ENCODE measurements around the gene PGBD5.

Gene PGBD5

GRCh38 chr1:230385158-230385450 lies 41.0 kb downstream of the PGBD5 start:
- no peak for TF ChIP-seq CSDC2 (CRISPR knock-in tag; IDR thresholded peaks at IDR 0.05)
- no peak for TF ChIP-seq PPARA (CRISPR knock-in tag; IDR thresholded peaks at IDR 0.05; ENCODE audit: borderline replicate concordance)
- no peak for TF ChIP-seq ESRRG (CRISPR knock-in tag; IDR thresholded peaks at IDR 0.05)
- TF ChIP-seq ZFP3 (CRISPR knock-in tag; IDR thresholded peaks at IDR 0.05) = no peak
- no peak for TF ChIP-seq ISL1 (CRISPR knock-in tag; IDR thresholded peaks at IDR 0.05)
- no peak for TF ChIP-seq TOX (CRISPR knock-in tag; IDR thresholded peaks at IDR 0.05; ENCODE audit: borderline replicate concordance)
- no peak for TF ChIP-seq ZNF565 (CRISPR knock-in tag; conservative IDR thresholded peaks at IDR 0.05; ENCODE audit: low read depth)
- no peak for ATAC-seq

GRCh38 chr1:230384380-230385157 lies 41.6 kb downstream of the PGBD5 start:
- ATAC-seq = no peak
- TF ChIP-seq RARB (CRISPR knock-in tag; IDR thresholded peaks at IDR 0.05) (no peak), PATZ1 (CRISPR knock-in tag; IDR thresholded peaks at IDR 0.05; ENCODE audit: borderline replicate concordance) (no peak), ZNF8 (CRISPR knock-in tag; IDR thresholded peaks at IDR 0.05) (no peak), ZNF70 (CRISPR knock-in tag; IDR thresholded peaks at IDR 0.05) (no peak), BACH2 (CRISPR knock-in tag; IDR thresholded peaks at IDR 0.05; ENCODE audit: borderline replicate concordance) (no peak), ZC3H10 (CRISPR knock-in tag; IDR thresholded peaks at IDR 0.05) (no peak), POU6F1 (CRISPR knock-in tag; IDR thresholded peaks at IDR 0.05; ENCODE audit: borderline replicate concordance, low read depth) (no peak), TCF4 (CRISPR knock-in tag; IDR thresholded peaks at IDR 0.05; ENCODE audit: borderline replicate concordance) (no peak), ZNF565 (CRISPR knock-in tag; conservative IDR thresholded peaks at IDR 0.05; ENCODE audit: low read depth) (no peak), ZFP3 (CRISPR knock-in tag; IDR thresholded peaks at IDR 0.05) (no peak), GLIS3 (CRISPR knock-in tag; IDR thresholded peaks at IDR 0.05) (no peak), ESRRG (CRISPR knock-in tag; IDR thresholded peaks at IDR 0.05) (no peak), CSRNP3 (CRISPR knock-in tag; IDR thresholded peaks at IDR 0.05) (no peak)

GRCh38 chr1:230383425-230383824 lies 42.7 kb downstream of the PGBD5 start:
- no peak for ATAC-seq
- no peak for TF ChIP-seq ZFP30 (CRISPR knock-in tag; IDR thresholded peaks at IDR 0.05)
- no peak for TF ChIP-seq ISL1 (CRISPR knock-in tag; IDR thresholded peaks at IDR 0.05)
- no peak for TF ChIP-seq CSDC2 (CRISPR knock-in tag; IDR thresholded peaks at IDR 0.05)
- TF ChIP-seq TCF4 (CRISPR knock-in tag; IDR thresholded peaks at IDR 0.05; ENCODE audit: borderline replicate concordance) = no peak
- TF ChIP-seq CSRNP3 (CRISPR knock-in tag; IDR thresholded peaks at IDR 0.05) = no peak
- no peak for TF ChIP-seq OSR1 (CRISPR knock-in tag; IDR thresholded peaks at IDR 0.05)
- no peak for TF ChIP-seq ZNF565 (CRISPR knock-in tag; conservative IDR thresholded peaks at IDR 0.05; ENCODE audit: low read depth)
- TF ChIP-seq, protein P1, sequence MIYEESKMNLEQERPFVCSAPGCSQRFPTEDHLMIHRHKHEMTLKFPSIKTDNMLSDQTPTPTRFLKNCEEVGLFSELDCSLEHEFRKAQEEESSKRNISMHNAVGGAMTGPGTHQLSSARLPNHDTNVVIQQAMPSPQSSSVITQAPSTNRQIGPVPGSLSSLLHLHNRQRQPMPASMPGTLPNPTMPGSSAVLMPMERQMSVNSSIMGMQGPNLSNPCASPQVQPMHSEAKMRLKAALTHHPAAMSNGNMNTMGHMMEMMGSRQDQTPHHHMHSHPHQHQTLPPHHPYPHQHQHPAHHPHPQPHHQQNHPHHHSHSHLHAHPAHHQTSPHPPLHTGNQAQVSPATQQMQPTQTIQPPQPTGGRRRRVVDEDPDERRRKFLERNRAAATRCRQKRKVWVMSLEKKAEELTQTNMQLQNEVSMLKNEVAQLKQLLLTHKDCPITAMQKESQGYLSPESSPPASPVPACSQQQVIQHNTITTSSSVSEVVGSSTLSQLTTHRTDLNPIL (CRISPR knock-in tag; IDR thresholded peaks at IDR 0.05; ENCODE audit: low read depth) = no peak
- TF ChIP-seq ZNF8 (CRISPR knock-in tag; IDR thresholded peaks at IDR 0.05) = no peak
- TF ChIP-seq PATZ1 (CRISPR knock-in tag; IDR thresholded peaks at IDR 0.05; ENCODE audit: borderline replicate concordance) = no peak
- TF ChIP-seq SNAI2 (CRISPR knock-in tag; IDR thresholded peaks at IDR 0.05) = no peak
- no peak for TF ChIP-seq GLIS3 (CRISPR knock-in tag; IDR thresholded peaks at IDR 0.05)
- no peak for TF ChIP-seq ARNTL (CRISPR knock-in tag; IDR thresholded peaks at IDR 0.05; ENCODE audit: borderline replicate concordance, low read depth)
- no peak for TF ChIP-seq ZC3H10 (CRISPR knock-in tag; IDR thresholded peaks at IDR 0.05)
- TF ChIP-seq ESRRG (CRISPR knock-in tag; IDR thresholded peaks at IDR 0.05) = no peak

All from SK-N-SH treated with all-trans-retinoic acid at 6 μM for 48 hours (cell line).